IPS-18c (cell line): ENCODE measurements around the gene FLYWCH1.

Experiments used
- H3K4me3 ChIP-seq: 2 replicates; pipeline ENCODE4 v1.7.0; 2013; ENCODE audit warnings: low read depth, mild to moderate bottlenecking, low read length, moderate library complexity; ENCODE audit not compliant: insufficient read depth
- H3K9me3 ChIP-seq: one replicate; pipeline ENCODE4 v1.6.1; 2013; ENCODE audit warnings: mild to moderate bottlenecking, low read length, moderate library complexity; ENCODE audit not compliant: control insufficient read depth, insufficient read depth

The FLYWCH1 gene

DNA sequence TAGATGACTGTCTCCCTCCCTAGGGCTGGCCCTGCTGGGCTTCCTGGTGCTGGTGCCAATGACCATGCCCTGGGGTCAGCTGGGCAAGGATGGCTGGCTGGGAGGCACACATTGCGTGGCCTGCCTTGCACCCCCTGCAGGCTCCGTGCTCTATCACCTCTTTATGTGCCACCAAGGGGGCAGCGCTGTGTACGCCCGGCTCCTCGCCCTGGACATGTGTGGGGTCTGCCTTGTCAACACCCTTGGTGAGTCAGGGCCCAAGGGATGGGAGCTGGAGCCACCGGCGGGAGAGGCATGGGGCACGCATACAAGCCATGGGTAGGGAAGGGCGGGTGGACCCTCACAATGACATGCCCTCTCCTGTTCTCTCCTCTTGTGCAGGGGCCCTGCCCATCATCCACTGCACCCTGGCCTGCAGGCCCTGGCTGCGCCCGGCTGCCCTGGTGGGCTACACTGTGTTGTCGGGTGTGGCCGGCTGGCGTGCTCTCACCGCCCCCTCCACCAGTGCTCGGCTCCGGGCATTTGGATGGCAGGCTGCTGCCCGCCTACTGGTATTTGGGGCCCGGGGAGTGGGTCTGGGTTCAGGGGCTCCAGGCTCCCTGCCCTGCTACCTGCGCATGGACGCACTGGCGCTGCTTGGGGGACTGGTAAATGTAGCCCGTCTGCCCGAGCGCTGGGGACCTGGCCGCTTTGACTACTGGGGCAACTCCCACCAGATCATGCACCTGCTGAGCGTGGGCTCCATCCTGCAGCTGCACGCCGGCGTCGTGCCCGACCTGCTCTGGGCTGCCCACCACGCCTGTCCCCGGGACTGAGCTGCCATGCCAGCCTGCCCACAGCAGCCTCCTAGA lies 59.6 kb downstream of the FLYWCH1 start:
- Histone ChIP-seq H3K9me3 (peaks cover 2% of the 10 kb centered on the region), H3K4me3 (no peak overlapping the region)

DNA sequence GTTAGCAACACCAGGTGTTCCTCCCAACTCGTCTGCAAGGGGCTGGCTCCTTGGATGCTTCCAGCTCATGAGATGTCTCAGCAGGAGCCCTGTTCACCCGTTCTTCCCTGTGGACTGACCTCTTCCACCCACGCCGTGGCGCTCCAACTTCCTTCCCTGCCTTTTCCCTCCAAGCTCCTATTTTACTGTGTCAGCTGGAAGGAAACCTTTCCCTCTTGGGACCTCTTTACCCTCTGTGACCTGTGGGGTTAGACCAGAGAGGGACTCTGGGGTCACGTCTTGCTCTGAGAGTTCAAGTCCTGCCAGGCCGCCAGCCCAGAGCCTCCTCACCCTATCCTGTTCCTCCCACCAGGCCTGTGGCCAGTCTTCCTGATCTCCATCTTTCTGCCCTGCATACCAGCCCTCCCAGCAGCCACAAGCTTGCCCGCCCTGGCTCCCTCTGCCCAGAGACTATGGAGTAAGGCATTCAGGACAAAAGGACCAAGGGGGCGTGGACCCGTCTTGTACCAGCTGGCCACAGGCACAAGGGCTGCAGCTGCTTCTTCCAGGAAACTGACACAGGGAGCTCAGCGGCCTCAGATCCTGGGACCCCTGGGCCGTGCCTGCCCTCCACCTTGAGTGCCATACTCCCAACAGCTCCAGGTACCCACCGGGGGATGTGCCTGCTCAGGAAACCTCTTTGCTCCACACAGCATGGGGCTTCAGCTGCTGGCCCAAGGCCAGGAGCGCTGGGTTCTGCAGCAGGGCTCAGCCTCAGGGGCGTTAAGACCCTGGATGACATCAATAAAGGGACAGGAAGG lies 60.5 kb downstream of the FLYWCH1 start:
- Histone ChIP-seq H3K4me3 (no peak overlapping the region), H3K9me3 (peaks cover 2% of the 10 kb centered on the region)

DNA sequence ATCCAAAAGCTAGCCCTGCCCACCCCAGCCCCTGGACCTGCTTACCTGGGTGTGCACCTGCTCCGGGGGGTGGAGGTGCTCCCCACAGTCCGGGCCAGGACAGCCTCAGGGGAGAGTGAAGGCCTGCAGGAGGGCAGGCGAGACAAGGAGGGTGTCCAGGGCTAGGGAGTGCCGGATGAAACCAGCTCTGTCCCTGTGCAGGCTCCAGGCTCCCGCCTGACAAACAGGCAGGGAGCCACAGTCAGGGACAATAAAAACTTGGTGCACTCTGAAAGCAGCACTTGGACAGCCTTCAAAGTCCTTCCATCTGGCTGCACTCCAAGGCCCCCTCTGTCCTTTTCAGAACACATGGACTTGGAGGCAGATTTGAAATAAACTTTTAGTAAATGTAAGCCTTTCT lies 61.4 kb downstream of the FLYWCH1 start:
- Histone ChIP-seq H3K9me3 (peaks cover 2% of the 10 kb centered on the region), H3K4me3 (no peak overlapping the region)

DNA sequence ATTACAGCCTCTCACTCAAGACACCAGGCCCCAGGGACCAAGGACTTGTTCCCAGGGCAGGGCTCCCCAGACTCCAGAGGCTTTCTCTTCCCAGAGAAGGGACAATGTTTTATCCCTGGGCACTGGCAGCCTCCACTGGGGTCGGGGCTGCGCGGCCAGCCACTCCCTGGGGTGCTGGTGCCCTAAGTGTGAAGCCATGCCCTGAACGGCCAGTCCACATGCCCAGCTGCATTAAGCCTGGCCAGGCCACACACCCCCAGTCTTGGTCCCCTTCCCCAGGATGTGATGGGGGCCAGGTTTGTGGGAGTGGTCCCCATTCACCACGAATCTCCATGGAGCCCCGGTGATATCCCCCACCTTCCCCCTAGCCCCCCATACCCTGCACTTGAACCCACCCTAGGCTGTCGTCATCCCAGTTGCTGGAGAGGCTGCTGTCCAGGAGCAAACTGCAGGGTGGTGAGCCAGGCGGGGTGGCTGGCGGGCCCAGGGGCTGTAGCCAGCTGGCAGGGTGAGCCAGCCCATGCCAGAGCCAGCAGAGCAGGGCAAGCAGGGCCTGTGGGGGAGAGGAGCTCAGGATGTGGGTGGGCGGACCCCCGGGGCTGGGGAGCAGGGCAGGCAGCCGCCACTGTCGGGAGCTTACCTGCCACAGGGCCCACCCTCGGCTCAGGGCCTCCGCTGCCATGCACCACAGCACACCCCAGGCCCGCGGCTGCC lies 62.0 kb downstream of the FLYWCH1 start:
- no peak overlapping the region for H3K4me3 ChIP-seq
- H3K9me3 ChIP-seq = peaks cover 2% of the 10 kb centered on the region

DNA sequence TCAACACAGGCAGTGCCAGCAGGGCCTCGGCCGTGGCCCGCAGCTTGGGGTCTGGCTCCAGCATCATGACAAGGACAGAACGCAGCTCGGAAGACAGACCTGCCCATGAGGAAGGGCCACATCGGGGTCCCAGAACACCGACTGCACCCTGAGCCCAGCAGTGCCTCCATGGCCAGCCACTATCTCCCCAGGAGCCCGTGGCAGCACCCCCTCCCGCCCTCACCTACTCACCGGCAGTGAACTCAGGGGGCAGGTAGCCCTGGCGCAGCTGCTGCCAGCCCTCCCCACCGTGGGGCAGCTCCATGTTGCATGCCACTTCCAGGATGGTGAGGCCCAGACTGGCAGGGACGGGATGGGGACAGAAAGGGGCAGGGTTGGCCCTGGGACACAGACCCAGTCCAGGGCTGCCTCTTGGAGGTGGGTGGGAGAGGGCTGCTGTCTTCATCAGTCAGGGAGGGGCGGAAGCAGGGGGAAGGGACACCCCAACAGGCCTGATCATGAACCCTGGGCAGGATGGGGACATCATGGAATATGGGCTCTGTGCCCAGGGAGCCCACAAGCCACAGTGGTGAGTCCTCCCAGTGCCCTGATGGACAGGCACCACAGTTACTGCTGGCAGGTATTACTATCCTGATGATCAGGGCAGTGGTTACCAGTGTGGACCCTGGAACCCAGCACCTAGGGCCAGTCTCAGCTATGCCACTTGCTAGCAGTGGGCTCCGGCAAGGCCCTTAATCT lies 62.8 kb downstream of the FLYWCH1 start:
- H3K4me3 ChIP-seq = no peak overlapping the region
- peaks cover 2% of the 10 kb centered on the region for H3K9me3 ChIP-seq

DNA sequence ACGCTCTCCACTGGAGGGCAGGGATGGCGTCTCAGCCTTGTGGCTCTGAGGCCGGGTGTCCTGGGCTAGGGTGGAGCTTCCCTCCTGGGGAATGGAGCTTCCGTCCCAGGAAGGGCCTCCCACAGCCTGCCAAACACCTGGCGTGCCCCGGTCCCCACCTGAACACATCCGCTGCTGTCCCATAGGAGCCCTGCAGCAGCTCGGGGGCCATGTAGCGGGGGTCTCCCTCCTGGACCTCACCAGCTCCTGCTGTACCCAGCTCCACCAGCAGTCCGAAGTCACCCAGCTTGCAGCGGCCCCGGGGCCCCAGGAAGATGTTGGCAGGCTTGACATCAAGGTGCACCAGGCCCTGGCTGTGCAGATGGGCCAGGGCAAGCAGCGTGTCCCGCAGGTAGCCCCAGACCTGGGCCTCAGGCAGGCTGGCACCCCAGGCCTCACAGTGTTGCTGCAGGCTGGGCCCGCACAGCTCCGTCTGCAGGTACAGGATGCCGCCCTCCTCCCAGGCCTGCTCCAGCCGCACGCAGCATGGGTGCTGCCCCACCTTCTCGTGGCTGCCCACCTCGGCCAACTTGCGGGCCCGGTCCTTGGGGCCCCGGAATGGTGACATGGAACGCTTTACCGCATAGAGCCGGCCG lies 63.5 kb downstream of the FLYWCH1 start:
- Histone ChIP-seq H3K9me3 (peaks cover 2% of the 10 kb centered on the region), H3K4me3 (no peak overlapping the region)

DNA sequence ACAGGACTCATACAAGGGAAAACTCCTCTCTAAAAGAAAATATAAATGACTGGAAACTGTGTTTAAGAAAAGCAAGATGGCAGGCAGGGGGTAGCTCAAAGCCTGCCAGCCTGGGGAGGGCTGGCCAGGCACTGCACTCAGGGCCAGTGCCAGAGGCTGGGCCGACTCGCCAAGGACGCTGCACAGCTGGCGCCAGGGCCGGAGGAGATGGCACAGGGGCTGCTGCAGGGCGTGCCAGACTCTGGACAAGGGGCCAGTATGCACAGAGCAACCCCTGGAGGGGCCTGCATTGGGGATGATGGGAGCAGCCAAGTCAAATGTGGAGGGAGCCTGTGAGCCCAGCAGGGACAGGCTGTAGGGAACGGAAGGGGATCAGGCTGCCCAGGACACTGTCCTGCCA lies 64.5 kb downstream of the FLYWCH1 start:
- peaks cover 2% of the 10 kb centered on the region for H3K9me3 ChIP-seq
- H3K4me3 ChIP-seq = no peak overlapping the region

DNA sequence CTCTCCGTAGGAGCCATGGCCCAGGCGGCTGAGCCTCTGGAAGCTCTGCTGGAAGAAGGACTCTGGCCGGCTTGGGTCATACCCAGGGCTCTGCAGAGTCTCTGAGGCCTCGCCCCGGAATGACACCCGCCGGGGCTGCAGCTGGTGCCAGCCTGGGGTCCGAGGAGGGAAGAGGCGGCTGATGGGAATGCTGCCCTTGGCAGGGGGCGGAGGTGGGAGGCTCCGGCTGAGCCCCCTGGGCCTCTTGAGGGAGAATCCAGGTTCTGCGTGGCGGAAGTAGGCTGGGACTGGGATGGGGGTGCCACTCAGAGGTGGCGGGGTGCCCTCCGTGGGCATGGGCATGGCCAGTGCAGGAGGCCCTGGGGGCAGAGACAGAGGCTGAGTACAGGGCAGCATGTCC lies 64.9 kb downstream of the FLYWCH1 start:
- H3K9me3 ChIP-seq = peaks cover 4% of the 10 kb centered on the region
- no peak overlapping the region for H3K4me3 ChIP-seq

DNA sequence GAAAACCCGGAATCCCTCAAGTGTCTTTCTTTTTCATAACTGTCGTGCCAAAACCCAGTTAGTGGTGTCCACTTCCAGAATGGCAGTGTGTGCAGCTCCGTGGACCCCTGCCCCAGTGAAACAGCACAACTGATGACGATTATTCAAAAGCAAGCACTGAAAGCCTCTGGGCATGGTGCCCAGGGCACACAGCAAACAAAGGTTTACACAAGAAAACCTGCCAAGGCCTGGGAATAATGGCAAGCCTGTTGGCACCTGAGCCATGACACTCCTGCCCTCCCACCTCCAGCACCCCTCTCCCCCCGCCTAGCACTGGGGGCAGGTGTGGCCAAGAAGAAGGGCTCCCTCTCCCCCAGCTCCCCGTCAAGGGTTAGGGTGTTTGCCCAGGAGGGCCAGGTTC lies 65.7 kb downstream of the FLYWCH1 start:
- H3K9me3 ChIP-seq = peaks cover 4% of the 10 kb centered on the region
- H3K4me3 ChIP-seq = no peak overlapping the region

DNA sequence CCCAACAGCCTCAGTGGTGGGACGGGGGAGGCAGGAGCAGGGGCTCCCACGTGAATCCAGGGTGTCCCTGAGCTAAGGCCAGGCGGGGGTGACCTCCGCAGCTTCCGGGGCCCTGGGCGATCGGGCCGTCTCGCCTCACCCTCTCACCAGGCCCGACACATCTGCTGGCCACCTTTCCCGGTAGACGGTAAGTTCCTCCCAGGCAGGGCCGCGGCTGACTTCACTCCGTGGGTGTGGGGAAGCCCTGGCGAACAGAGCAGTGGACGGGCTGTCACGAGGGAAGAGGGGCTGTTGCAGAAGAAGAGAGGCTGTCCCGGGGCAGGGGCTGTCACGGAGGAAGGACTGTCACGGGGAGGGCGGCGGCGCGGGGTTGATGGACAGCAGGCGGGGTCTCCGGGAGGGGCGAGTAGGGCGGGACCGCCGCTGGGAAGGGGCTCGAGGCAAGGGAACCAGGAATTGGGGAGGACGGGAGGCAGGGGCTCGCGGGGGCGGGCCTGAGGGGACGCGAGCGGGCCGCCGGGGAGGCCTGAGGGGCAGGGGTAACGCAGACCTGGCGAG lies 68.0 kb downstream of the FLYWCH1 start:
- Histone ChIP-seq H3K9me3 (peaks cover 2% of the 10 kb centered on the region), H3K4me3 (peak overlapping the region; percentile 96)

DNA sequence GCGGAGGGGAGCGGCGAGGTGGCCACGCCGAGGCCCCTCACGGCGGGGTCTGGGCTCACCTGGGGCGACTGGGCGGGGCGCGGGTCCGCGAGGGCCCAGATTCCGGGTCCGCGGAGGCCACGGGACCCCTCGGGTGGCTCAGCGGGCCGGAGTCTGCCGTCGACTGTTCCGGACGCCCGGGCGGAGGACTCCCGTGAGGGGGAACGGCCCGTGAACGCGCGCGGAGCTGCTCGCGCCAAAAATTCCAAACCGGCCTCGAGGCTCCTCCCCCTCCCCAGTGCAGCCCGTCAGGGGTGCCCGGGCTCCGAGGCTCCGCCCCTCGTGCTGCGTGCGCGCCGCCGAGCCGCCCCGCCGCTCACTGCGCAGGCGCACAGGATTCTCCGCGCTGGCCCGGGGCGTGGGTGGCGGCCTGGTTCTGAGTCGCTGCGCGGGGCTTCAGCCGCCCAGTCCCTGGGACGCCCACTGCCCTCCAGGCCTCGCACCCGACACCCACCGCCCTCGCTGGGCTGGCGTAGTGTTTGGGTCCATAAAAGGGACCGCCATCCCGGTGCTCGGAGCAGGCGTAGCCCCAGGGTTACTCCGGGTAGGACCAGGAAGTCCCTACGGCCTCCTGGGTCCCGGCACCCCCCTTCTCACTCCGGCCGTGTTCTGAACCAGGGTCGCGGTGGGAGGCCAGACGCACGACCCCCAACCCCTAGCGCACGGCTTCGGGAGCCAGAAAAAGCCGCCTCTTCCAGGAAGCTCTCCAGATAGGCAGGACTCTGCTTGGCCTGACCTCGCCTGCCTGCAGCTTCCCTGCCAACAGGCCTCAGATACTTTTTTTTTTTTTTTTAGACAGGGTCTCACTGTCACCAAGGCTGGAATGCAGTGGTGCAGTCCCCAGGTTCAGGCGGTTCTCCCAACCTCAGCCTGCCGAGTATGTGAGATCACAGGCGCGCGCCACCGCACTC lies 68.8 kb downstream of the FLYWCH1 start, which contains the start of gene PKMYT1:
PKMYT1 (minus strand) TSS at position 220 of the 950 bp plus-strand sequence. CDS start 789 bp downstream, outside the sequence.
- Histone ChIP-seq H3K4me3 (peak within 1 kb of the TSS; percentile 96), H3K9me3 (peaks cover 2% of the 10 kb centered on the region)

DNA sequence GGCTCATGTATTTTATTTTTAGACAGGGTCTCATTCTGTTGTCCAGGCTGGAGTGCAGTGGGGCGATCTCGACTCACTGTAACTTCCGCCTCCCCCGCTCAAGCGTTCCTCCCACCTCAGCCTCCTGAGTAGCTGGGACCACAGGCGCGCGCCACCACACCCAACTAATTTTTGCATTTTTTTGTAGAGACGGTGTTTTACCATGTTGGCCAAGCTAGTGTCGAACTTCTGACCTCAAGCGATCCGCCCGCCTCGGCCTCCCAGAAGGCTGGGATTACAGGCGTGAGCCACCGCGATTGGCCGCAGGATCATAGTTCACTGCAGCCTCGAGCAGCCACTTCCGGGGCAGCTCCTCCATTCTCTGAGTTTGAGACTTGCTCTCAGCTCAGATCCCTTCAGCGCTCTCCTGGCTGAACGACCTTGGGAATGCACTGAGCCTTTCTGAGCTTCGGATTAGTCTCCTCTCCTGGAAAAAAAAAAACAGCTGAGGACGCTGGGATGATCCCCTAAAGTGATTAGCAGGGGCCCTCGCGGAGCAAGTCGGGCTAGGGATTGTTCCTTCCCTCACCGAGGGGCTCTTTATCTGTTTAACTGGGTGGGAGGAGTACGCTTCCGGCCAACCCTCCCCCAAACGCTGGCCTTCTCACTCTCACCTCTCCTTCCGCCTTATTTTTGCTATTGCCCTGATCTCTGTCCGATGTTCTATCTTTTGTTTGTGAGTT lies 69.6 kb downstream of the FLYWCH1 start:
- H3K9me3 ChIP-seq = peaks cover 2% of the 10 kb centered on the region
- H3K4me3 ChIP-seq = peak overlapping the region; percentile 96

DNA sequence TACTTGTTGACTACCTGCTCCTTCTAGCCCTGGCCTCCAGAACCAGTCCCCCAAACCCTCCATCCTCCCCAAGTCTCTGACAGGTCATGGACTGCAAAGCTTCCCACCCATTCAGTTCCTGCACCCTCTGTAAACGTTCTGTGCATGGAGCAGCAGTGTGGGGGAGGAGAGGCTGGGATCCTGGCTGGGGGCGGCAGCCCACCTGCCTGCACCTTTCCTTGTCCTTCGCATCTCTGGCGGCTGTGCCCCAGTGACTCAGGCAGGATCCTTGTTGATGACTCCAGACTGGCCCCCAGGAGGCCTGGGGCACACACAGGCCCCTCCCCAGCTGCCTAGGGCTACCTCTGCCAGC lies 70.1 kb downstream of the FLYWCH1 start:
- peak overlapping the region; percentile 32; the same call in 1 of the 2 replicates for H3K4me3 ChIP-seq
- H3K9me3 ChIP-seq = peaks cover 2% of the 10 kb centered on the region

DNA sequence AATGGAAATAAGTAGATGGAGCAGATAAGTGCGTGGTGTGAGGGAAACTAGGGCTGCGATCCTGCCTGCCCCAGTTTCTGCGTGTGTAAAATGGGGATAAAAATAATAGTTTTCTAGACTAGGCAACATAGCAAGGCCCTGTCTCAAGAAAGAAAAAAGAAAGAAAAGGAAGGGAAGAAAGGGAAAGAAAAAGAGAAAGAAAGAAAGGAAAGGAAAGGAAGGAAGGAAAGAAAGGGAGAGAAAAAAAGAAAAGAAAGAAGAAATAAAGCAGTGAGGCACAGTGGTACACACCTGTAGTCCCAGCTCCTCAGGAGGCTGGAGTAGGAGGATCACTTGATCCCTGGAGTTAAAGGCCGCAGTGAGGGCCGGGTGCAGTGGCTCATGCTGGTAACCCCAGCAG lies 70.7 kb downstream of the FLYWCH1 start:
- H3K9me3 ChIP-seq = peaks cover 2% of the 10 kb centered on the region
- H3K4me3 ChIP-seq = no peak overlapping the region

DNA sequence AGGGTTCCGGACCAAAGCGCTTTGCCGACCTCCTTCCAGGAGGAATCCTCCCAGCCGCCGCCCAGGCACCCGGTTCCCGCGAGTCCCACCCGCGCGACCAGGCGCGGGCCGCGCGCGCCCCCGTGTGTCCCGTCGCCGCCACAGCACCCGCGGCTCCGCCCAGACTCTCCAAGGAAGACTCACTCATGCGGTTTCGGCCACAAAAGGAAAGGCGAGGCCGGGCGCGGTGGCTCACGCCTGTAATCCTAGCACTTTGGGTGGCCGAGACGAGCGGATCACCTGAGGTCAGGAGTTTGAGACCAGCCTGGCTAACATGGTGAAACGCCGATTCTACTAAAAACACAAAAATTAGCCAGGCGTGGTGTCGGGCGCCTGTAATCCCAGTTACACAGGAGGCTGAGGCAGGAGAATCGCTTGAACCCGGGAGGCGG lies 72.0 kb downstream of the FLYWCH1 start:
- Histone ChIP-seq H3K4me3 (no peak overlapping the region; the same call in 1 of the 2 replicates), H3K9me3 (peaks cover 2% of the 10 kb centered on the region)
